Measurements from ENCODE around the gene GPSM3. TPM values are rescaled to one million over a fixed set of nuclear protein-coding genes. Genes with fewer than 3 reads are reported as not detected.

GPSM3 gene
- total and polyA plus RNA-seq, 2 of the 13 experiments (the other 11 are each of a cell fraction or from before 2014, with no cell fraction given): 0.18 to 6.2 TPM

DNA sequence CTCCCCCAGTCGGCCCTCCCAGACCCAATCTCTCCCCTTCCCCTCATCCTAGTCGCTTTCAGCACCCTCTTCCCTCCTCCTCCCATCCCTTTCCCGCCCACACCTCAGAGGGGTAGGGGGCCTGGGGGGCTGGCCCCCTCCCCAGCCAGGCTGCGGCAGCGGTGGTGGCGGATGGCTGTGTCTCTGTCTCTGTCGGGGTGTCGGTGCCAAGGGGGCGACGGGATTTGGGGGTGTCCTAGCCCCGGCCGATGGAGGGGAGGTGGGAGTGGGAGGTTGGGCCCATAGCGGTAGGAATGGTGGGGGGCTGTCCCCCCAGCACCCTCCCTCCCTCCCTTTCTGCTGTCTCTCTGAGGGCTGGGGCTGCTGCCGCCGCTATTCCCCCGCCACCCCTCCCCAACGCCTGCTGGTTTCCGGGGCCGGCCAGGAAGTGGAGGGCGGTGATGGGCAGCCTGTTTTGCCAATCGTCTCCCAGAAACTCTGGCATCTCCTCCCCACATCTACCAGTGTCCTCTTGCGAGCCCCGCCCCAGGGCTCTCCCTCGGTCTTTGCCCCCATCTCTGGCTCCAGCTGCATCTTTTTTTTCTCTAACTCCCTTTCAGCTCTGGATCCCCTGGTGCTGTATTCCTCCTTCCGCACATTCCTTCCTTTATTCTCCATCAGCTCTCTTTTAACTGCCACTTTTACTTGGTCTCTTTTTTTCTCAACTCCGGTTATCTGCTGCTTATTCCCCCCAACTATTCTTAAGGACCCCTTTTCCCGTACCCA lies 16.6 kb downstream of the GPSM3 start, which contains the start of gene AGPAT1 (continued):
- TF ChIP-seq, protein P1, sequence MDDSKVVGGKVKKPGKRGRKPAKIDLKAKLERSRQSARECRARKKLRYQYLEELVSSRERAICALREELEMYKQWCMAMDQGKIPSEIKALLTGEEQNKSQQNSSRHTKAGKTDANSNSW (CRISPR knock-in tag; IDR thresholded peaks at IDR 0.05; ENCODE audit: borderline replicate concordance): no peak
- TF ChIP-seq, protein P2, sequence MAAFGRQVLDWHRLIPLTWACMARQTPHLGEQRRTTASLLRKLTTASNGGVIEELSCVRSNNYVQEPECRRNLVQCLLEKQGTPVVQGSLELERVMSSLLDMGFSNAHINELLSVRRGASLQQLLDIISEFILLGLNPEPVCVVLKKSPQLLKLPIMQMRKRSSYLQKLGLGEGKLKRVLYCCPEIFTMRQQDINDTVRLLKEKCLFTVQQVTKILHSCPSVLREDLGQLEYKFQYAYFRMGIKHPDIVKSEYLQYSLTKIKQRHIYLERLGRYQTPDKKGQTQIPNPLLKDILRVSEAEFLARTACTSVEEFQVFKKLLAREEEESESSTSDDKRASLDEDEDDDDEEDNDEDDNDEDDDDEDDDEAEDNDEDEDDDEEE (CRISPR knock-in tag; IDR thresholded peaks at IDR 0.05): no peak
- no peak for TF ChIP-seq ZNF318 (CRISPR knock-in tag; IDR thresholded peaks at IDR 0.05)
- peak; percentile 41 for TF ChIP-seq U2AF1 (optimal IDR thresholded peaks at IDR 0.05; ENCODE audit: low read depth, low read length)
- TF ChIP-seq, protein P3, sequence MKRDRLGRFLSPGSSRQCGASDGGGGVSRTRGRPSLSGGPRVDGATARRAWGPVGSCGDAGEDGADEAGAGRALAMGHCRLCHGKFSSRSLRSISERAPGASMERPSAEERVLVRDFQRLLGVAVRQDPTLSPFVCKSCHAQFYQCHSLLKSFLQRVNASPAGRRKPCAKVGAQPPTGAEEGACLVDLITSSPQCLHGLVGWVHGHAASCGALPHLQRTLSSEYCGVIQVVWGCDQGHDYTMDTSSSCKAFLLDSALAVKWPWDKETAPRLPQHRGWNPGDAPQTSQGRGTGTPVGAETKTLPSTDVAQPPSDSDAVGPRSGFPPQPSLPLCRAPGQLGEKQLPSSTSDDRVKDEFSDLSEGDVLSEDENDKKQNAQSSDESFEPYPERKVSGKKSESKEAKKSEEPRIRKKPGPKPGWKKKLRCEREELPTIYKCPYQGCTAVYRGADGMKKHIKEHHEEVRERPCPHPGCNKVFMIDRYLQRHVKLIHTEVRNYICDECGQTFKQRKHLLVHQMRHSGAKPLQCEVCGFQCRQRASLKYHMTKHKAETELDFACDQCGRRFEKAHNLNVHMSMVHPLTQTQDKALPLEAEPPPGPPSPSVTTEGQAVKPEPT (CRISPR knock-in tag; IDR thresholded peaks at IDR 0.05; ENCODE audit: low read depth): no peak; the same call in 1 of the 2 replicates
- TF ChIP-seq DZIP1 (CRISPR knock-in tag; IDR thresholded peaks at IDR 0.05): peak; percentile 71; the same call in 1 of the 2 replicates
- no peak for TF ChIP-seq SP140L (CRISPR knock-in tag; IDR thresholded peaks at IDR 0.05; ENCODE audit: borderline replicate concordance)
- no peak for TF ChIP-seq IKZF4 (CRISPR knock-in tag; IDR thresholded peaks at IDR 0.05; ENCODE audit: borderline replicate concordance, low read depth, not compliant biosample characterization)
- TF ChIP-seq, protein P4, sequence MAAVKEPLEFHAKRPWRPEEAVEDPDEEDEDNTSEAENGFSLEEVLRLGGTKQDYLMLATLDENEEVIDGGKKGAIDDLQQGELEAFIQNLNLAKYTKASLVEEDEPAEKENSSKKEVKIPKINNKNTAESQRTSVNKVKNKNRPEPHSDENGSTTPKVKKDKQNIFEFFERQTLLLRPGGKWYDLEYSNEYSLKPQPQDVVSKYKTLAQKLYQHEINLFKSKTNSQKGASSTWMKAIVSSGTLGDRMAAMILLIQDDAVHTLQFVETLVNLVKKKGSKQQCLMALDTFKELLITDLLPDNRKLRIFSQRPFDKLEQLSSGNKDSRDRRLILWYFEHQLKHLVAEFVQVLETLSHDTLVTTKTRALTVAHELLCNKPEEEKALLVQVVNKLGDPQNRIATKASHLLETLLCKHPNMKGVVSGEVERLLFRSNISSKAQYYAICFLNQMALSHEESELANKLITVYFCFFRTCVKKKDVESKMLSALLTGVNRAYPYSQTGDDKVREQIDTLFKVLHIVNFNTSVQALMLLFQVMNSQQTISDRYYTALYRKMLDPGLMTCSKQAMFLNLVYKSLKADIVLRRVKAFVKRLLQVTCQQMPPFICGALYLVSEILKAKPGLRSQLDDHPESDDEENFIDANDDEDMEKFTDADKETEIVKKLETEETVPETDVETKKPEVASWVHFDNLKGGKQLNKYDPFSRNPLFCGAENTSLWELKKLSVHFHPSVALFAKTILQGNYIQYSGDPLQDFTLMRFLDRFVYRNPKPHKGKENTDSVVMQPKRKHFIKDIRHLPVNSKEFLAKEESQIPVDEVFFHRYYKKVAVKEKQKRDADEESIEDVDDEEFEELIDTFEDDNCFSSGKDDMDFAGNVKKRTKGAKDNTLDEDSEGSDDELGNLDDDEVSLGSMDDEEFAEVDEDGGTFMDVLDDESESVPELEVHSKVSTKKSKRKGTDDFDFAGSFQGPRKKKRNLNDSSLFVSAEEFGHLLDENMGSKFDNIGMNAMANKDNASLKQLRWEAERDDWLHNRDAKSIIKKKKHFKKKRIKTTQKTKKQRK (IDR thresholded peaks at IDR 0.05; ENCODE audit: low read length): no peak
